ENCODE results near the gene STAMBPL1. TPM values are rescaled to one million over a fixed set of nuclear protein-coding genes. Genes with fewer than 3 reads are reported as not detected.

STAMBPL1 gene
- polyA plus RNA-seq, 1 of the 3 experiments (the other 2 are of a cell fraction) = 25.1 TPM

GRCh38 chr10:88938039-88938438, 58.0 kb downstream of the STAMBPL1 start:
- no peaks in the 10 kb centered on the region for H3K79me2 ChIP-seq (ENCODE audit: insufficient read depth)
- H3K4me2 ChIP-seq = no peak overlapping the region
- H4K20me1 ChIP-seq (ENCODE audit: insufficient read depth) = no peaks in the 10 kb centered on the region; the same call in 1 of the 2 replicates
- no peak for TF ChIP-seq TEAD4 (IDR thresholded peaks at IDR 0.05; ENCODE audit: borderline replicate concordance, insufficient read depth)
- TF ChIP-seq FOXM1 (IDR thresholded peaks at IDR 0.05; ENCODE audit: low read depth) = no peak
- no peak for TF ChIP-seq MXI1 (IDR thresholded peaks at IDR 0.05; ENCODE audit: low read depth, low read length)
- no peak for TF ChIP-seq FOXJ3 (CRISPR knock-in tag; IDR thresholded peaks at IDR 0.05)
- no peak for TF ChIP-seq RXRA (IDR thresholded peaks at IDR 0.05; ENCODE audit: borderline replicate concordance, low read depth)
- no peak for TF ChIP-seq CHD2 (IDR thresholded peaks at IDR 0.05; ENCODE audit: low read length, partially characterized antibody)
- no peak for TF ChIP-seq TAF1 (IDR thresholded peaks at IDR 0.05; ENCODE audit: borderline replicate concordance, low read depth, low read length)
- no peak for TF ChIP-seq FOSL2 (IDR thresholded peaks at IDR 0.05; ENCODE audit: borderline replicate concordance, low read depth)
- no peak for TF ChIP-seq REST (IDR thresholded peaks at IDR 0.05; ENCODE audit: low read depth, low read length)
- TF ChIP-seq NFIC (IDR thresholded peaks at IDR 0.05; ENCODE audit: borderline replicate concordance) = no peak
- TF ChIP-seq EZH2phosphoT487 (IDR thresholded peaks at IDR 0.05; ENCODE audit: borderline replicate concordance, low read depth) = no peak
- no peak for TF ChIP-seq CTCF (IDR thresholded peaks at IDR 0.05)
- no peak for TF ChIP-seq RCOR1 (IDR thresholded peaks at IDR 0.05; ENCODE audit: low read length)
- no peak for TF ChIP-seq MAX (IDR thresholded peaks at IDR 0.05; ENCODE audit: low read depth)
- TF ChIP-seq EP300 (IDR thresholded peaks at IDR 0.05; ENCODE audit: borderline replicate concordance in 1 of 2, low read depth in 1 of 2, low read length in 1 of 2) = no peak
- no peak for TF ChIP-seq POLR2AphosphoS5 (IDR thresholded peaks at IDR 0.05; ENCODE audit: low read depth, low read length)
- DNase-seq = no peak
- H3K4me3 ChIP-seq (ENCODE audit: low read depth in 2 of 2, low read length in 1 of 2) = no peak overlapping the region
- no peak overlapping the region for H3K9ac ChIP-seq
- H3K27me3 ChIP-seq (ENCODE audit: insufficient read depth) = no peaks in the 10 kb centered on the region
- H3F3A ChIP-seq (replicated peaks; ENCODE audit: insufficient read depth) = peaks cover 5% of the 10 kb centered on the region
- no peaks in the 10 kb centered on the region for H3K9me2 ChIP-seq
- H3K27ac ChIP-seq (ENCODE audit: low read depth in 2 of 2, low read length in 1 of 2) = no peak overlapping the region
- 80% methylated on average over 2 of the region's 3 CpGs for WGBS (ENCODE audit: low lambda C conversion rate)
- H3K36me3 ChIP-seq (replicated peaks in 1 of 2; ENCODE audit: control insufficient read depth in 1 of 2, insufficient read depth in 2 of 2, low read length in 1 of 2) = peaks cover 35 to 74% of the 10 kb centered on the region in 2 experiments
- H2AFZ ChIP-seq (ENCODE audit: low read depth) = no peak overlapping the region
- peaks cover 4 to 11% of the 10 kb centered on the region in 2 experiments; a peak in 2 of 4 replicates for H3K4me1 ChIP-seq (ENCODE audit: control insufficient read depth in 1 of 2, insufficient read depth in 2 of 2, low read depth in 1 of 2, low read length in 1 of 2)
- no peaks in the 10 kb centered on the region for H3K9me3 ChIP-seq
- POLR2A ChIA-PET = no interaction called here
- CTCF ChIA-PET = interaction anchor here (1.0 to 10.7 kb wide), 5 partner anchors 44 to 102 kb away, joined by 3 to 314 read pairs (median 50); partner anchors contain the start of gene FAS

Measured in SK-N-SH (cell line).